HepG2 (cell line): ENCODE data around the gene TMOD2. TPM values are rescaled to one million over a fixed set of nuclear protein-coding genes. Genes with fewer than 3 reads are reported as not detected.

Source experiments
- FOXP4 ChIP-seq: sonication (generic); formaldehyde crosslinking; IDR thresholded peaks from 2 replicates; pipeline ENCODE4 v1.4.0; 2020; ENCODE audit warnings: missing genetic modification reagents
- MEF2D ChIP-seq: sonication (generic); formaldehyde crosslinking; IDR thresholded peaks from 2 replicates; pipeline ENCODE4 v1.5.1; 2020; ENCODE audit warnings: mild to moderate bottlenecking, missing genetic modification reagents
- NFIB ChIP-seq: sonication (generic); formaldehyde crosslinking; IDR thresholded peaks from 2 replicates; pipeline ENCODE4 v1.9.0; 2021; ENCODE audit warnings: missing genetic modification reagents, mild to moderate bottlenecking, borderline replicate concordance
- PAXIP1 ChIP-seq: sonication (generic); formaldehyde crosslinking; conservative IDR thresholded peaks from 2 replicates; pipeline ENCODE4 v1.4.0; 2020; ENCODE audit warnings: mild to moderate bottlenecking, missing genetic modification reagents, moderate library complexity
- SALL1 ChIP-seq: sonication (generic); formaldehyde crosslinking; IDR thresholded peaks from 2 replicates; pipeline ENCODE4 v1.8.0; 2022; ENCODE audit warnings: mild to moderate bottlenecking, missing genetic modification reagents
- ZFP62 ChIP-seq: sonication (generic); formaldehyde crosslinking; IDR thresholded peaks from 2 replicates; pipeline ENCODE4 v1.4.0; 2020; ENCODE audit warnings: missing genetic modification reagents
- polyA plus RNA-seq, 8 experiments: library from polyadenylated mRNA; depleted of rRNA in 3 of 8; stranded (reverse) in 7 of 8; unstranded in 1 of 8; fragments of >200 nt; fragmentation: Illumina TruSeq in 4 of 8; extraction: Trizol in 4 of 8; gene quantifications; 2 replicates each; pipeline versions ENCODE4 v1.2.1 to v1.2.3, GENCODE V29; 2011 to 2016; ENCODE audit warnings: low read depth in 4 of 8, missing spikeins in 1 of 8, mixed read lengths in 1 of 8; ENCODE audit not compliant: insufficient read depth in 1 of 8
- total RNA-seq, 5 experiments: library from RNA; depleted of rRNA; stranded (reverse); fragments of >200 nt; fragmentation: Illumina TruSeq; extraction: Trizol; gene quantifications; 2 replicates each; pipeline ENCODE4 v1.2.3, GENCODE V29; 2016; ENCODE audit warnings: low read depth in 1 of 5
- TF ChIP-seq, protein P1 (sequence below): sonication (generic); formaldehyde crosslinking; IDR thresholded peaks from 2 replicates; pipeline ENCODE4 v1.4.0; 2020; ENCODE audit warnings: mild to moderate bottlenecking, missing genetic modification reagents
- TF ChIP-seq, protein P2 (sequence below): sonication (generic); formaldehyde crosslinking; conservative IDR thresholded peaks from 2 replicates; pipeline ENCODE4 v1.8.1; 2023; ENCODE audit warnings: missing genetic modification reagents

Gene TMOD2
- total and polyA plus RNA-seq, 2 of the 13 experiments (the other 11 are each of a cell fraction or from before 2014, with no cell fraction given) = 0.01 to 0.02 TPM

GRCh38 chr15:51751697-51752683 is 593 bp downstream of the TMOD2 start (continued):
- TF ChIP-seq FOXP4 (CRISPR knock-in tag) (no peak), PAXIP1 (CRISPR knock-in tag) (no peak), ZFP62 (CRISPR knock-in tag) (no peak), SALL1 (no peak), NFIB (CRISPR knock-in tag) (no peak), MEF2D (CRISPR knock-in tag) (no peak)
- TF ChIP-seq, protein P1, sequence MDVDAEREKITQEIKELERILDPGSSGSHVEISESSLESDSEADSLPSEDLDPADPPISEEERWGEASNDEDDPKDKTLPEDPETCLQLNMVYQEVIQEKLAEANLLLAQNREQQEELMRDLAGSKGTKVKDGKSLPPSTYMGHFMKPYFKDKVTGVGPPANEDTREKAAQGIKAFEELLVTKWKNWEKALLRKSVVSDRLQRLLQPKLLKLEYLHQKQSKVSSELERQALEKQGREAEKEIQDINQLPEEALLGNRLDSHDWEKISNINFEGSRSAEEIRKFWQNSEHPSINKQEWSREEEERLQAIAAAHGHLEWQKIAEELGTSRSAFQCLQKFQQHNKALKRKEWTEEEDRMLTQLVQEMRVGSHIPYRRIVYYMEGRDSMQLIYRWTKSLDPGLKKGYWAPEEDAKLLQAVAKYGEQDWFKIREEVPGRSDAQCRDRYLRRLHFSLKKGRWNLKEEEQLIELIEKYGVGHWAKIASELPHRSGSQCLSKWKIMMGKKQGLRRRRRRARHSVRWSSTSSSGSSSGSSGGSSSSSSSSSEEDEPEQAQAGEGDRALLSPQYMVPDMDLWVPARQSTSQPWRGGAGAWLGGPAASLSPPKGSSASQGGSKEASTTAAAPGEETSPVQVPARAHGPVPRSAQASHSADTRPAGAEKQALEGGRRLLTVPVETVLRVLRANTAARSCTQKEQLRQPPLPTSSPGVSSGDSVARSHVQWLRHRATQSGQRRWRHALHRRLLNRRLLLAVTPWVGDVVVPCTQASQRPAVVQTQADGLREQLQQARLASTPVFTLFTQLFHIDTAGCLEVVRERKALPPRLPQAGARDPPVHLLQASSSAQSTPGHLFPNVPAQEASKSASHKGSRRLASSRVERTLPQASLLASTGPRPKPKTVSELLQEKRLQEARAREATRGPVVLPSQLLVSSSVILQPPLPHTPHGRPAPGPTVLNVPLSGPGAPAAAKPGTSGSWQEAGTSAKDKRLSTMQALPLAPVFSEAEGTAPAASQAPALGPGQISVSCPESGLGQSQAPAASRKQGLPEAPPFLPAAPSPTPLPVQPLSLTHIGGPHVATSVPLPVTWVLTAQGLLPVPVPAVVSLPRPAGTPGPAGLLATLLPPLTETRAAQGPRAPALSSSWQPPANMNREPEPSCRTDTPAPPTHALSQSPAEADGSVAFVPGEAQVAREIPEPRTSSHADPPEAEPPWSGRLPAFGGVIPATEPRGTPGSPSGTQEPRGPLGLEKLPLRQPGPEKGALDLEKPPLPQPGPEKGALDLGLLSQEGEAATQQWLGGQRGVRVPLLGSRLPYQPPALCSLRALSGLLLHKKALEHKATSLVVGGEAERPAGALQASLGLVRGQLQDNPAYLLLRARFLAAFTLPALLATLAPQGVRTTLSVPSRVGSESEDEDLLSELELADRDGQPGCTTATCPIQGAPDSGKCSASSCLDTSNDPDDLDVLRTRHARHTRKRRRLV (CRISPR knock-in tag) = no peak
- TF ChIP-seq, protein P2, sequence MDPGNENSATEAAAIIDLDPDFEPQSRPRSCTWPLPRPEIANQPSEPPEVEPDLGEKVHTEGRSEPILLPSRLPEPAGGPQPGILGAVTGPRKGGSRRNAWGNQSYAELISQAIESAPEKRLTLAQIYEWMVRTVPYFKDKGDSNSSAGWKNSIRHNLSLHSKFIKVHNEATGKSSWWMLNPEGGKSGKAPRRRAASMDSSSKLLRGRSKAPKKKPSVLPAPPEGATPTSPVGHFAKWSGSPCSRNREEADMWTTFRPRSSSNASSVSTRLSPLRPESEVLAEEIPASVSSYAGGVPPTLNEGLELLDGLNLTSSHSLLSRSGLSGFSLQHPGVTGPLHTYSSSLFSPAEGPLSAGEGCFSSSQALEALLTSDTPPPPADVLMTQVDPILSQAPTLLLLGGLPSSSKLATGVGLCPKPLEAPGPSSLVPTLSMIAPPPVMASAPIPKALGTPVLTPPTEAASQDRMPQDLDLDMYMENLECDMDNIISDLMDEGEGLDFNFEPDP (CRISPR knock-in tag) = no peak
